ENCODE data around the gene CEBPZOS.

Gene CEBPZOS

GRCh38 chr2:37196320-37197195 is at the start of gene CEBPZOS:
CEBPZOS (plus strand) TSS chr2:37196496; CDS start chr2:37199705, 3,209 bp downstream.
- peak; percentile 72 for DNase-seq (ENCODE audit: low read depth)

GRCh38 chr2:37148325-37148724 is 48.0 kb upstream of the CEBPZOS start:
- DNase-seq (ENCODE audit: low read depth), result no peak

- no peak for DNase-seq (ENCODE audit: low read depth)
Observed at GRCh38 chr2:37149626-37150322, 46.5 kb upstream of the CEBPZOS start.

- DNase-seq (ENCODE audit: low read depth), result no peak
Observed at GRCh38 chr2:37153224-37153623, 43.1 kb upstream of the CEBPZOS start.

- DNase-seq (ENCODE audit: low read depth), result no peak
Observed at GRCh38 chr2:37154785-37155184, 41.5 kb upstream of the CEBPZOS start.

- DNase-seq (ENCODE audit: low read depth), result peak; percentile 64
Observed at GRCh38 chr2:37156071-37156856, 40.0 kb upstream of the CEBPZOS start.

- DNase-seq (ENCODE audit: low read depth), result peak; percentile 76
Observed at GRCh38 chr2:37156857-37157714, 39.2 kb upstream of the CEBPZOS start, which contains the start of gene EIF2AK2. EIF2AK2 (minus strand) TSS chr2:37156980; CDS start chr2:37147806, 9,174 bp downstream.

GRCh38 chr2:37164757-37165156 is 31.5 kb upstream of the CEBPZOS start:
- no peak for DNase-seq (ENCODE audit: low read depth)

- peak; percentile 20 for DNase-seq (ENCODE audit: low read depth)
Observed at GRCh38 chr2:37167636-37168180, 28.6 kb upstream of the CEBPZOS start.

GRCh38 chr2:37168217-37168981 is 27.9 kb upstream of the CEBPZOS start:
- DNase-seq (ENCODE audit: low read depth), result peak; percentile 47

GRCh38 chr2:37171624-37171950 is 24.7 kb upstream of the CEBPZOS start:
- DNase-seq (ENCODE audit: low read depth), result no peak

GRCh38 chr2:37173741-37174140 is 22.6 kb upstream of the CEBPZOS start:
- DNase-seq (ENCODE audit: low read depth), result no peak

- no peak for DNase-seq (ENCODE audit: low read depth)
Observed at GRCh38 chr2:37180006-37180639, 16.2 kb upstream of the CEBPZOS start.

GRCh38 chr2:37180640-37181039 is 15.7 kb upstream of the CEBPZOS start:
- no peak for DNase-seq (ENCODE audit: low read depth)

- peak; percentile 68 for DNase-seq (ENCODE audit: low read depth)
Observed at GRCh38 chr2:37181726-37182684, 14.3 kb upstream of the CEBPZOS start.

- DNase-seq (ENCODE audit: low read depth), result no peak
Observed at GRCh38 chr2:37188570-37188969, 7.7 kb upstream of the CEBPZOS start, which contains the start of gene SULT6B1. SULT6B1 (minus strand) TSS chr2:37188670; CDS start chr2:37188640, 30 bp downstream.

GRCh38 chr2:37189452-37190153 is 6.7 kb upstream of the CEBPZOS start:
- DNase-seq (ENCODE audit: low read depth), result peak; percentile 92

- DNase-seq (ENCODE audit: low read depth), result no peak
Observed at GRCh38 chr2:37190290-37190689, 6.0 kb upstream of the CEBPZOS start.
